ENCODE results near the gene EMC10.

DNA sequence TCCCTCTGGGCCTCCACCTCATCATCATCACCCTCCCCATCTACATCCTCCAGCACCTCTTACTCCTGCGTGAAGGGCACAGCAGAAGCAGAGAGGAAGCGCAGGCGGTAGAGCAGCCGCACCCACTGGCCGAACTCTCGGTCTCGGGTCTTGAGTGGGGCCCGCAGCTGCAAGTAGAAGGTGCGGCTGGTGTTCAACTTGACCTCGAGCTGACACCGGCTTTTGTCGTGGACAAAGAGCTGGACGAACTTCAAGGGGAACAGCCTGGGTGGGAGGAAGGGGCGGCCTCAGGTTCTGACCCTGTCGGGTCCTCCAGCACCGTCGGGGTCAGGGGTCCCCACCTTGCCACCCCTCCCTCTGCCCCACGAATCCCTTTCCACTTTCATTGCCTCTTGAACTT lies 8.7 kb upstream of the EMC10 start:
- no peak for TF ChIP-seq RFX5 (IDR thresholded peaks at IDR 0.05; ENCODE audit: low read length)
- TF ChIP-seq, protein P1, sequence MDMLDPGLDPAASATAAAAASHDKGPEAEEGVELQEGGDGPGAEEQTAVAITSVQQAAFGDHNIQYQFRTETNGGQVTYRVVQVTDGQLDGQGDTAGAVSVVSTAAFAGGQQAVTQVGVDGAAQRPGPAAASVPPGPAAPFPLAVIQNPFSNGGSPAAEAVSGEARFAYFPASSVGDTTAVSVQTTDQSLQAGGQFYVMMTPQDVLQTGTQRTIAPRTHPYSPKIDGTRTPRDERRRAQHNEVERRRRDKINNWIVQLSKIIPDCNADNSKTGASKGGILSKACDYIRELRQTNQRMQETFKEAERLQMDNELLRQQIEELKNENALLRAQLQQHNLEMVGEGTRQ (IDR thresholded peaks at IDR 0.05; ENCODE audit: borderline replicate concordance, low read depth, low read length): no peak
- no peak for TF ChIP-seq TAF1 (IDR thresholded peaks at IDR 0.05; ENCODE audit: borderline replicate concordance, low read depth, low read length)

Data from SK-N-SH (cell line).